K562 (cell line): ENCODE results near the gene OBSCN.

Experiments used
- EZH2 ChIP-seq: IDR thresholded peaks from 2 replicates; pipeline ENCODE4 v1.6.1; 2012; ENCODE audit warnings: low read depth, mild to moderate bottlenecking, inconsistent platforms, low read length, borderline replicate concordance
- POLR2B ChIP-seq: fragments of 450-650 bp; IDR thresholded peaks from 2 replicates; pipeline ENCODE4 v1.6.1; 2018; ENCODE audit warnings: low read depth; ENCODE audit not compliant: partially characterized antibody
- RAD21 ChIP-seq, 2 experiments: fragments of 250-450 bp in 1 of 2; fragments of 450-650 bp in 1 of 2; sonication (Bioruptor Pico) in 1 of 2; formaldehyde crosslinking in 1 of 2; IDR thresholded peaks in 1 of 2; conservative IDR thresholded peaks in 1 of 2; 2 replicates each; pipeline versions ENCODE4 v1.4.0 to v1.8.0; 2020 to 2022; ENCODE audit warnings: mild to moderate bottlenecking in 2 of 2, moderate library complexity in 1 of 2
- ZFP1 ChIP-seq: fragments of 450-650 bp; formaldehyde crosslinking; IDR thresholded peaks from 2 replicates; pipeline ENCODE4 v1.4.0; 2020; ENCODE audit warnings: mild to moderate bottlenecking, mixed read lengths
- TF ChIP-seq, protein P1 (sequence below): fragments of 250-450 bp; sonication (Bioruptor Pico); IDR thresholded peaks from 2 replicates; pipeline ENCODE4 v1.5.0; 2021
- TF ChIP-seq, protein P2 (sequence below): sonication (generic); formaldehyde crosslinking; IDR thresholded peaks from 2 replicates; pipeline ENCODE4 v1.8.1; 2023; ENCODE audit warnings: mild to moderate bottlenecking, missing genetic modification reagents

DNA sequence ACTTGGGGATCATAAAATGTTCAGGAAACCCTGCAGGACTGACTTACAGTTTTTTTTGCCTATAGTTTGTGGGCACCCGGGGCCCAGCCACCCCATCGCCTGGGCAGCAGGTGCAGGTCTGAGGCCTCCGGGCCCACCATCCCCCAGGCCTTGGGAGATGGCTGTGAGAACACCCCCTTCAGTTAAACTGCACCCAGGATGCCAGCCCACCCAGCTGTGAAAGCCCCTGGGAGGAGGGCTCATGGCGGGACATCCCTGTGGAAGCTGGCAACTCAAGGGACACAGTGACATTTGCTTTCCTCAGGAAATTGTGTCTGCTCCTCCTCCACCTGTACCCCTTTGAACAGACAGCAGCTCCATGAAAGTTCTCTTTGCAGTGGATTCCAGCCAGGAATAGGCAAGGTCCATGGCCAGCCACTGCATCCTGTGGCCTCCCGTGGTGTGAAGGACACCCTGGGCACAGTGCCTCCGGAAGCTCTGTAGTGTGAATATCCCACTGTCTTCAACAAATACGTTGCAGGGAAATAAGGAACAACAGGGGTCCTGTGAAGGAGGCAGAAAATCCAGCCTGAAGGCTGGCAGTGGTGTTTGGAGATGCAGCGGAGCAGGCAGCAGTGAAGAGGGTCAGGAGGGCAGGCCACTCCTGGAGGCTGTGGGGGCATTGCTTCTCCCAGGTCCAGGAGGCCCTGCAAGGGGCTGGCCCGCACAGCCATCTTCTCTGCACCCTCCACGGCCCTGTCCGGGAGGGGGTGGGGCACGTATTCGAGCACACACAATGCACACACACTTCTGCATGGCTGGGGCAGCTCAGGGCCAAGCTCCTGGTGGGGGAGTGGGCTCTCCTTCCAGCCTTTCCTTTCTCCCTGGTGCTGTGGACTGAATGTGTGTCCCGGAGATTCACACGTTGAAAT is 2.1 kb upstream of the OBSCN start:
- TF ChIP-seq, protein P1, sequence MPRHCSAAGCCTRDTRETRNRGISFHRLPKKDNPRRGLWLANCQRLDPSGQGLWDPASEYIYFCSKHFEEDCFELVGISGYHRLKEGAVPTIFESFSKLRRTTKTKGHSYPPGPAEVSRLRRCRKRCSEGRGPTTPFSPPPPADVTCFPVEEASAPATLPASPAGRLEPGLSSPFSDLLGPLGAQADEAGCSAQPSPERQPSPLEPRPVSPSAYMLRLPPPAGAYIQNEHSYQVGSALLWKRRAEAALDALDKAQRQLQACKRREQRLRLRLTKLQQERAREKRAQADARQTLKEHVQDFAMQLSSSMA (CRISPR knock-in tag): no peak
- TF ChIP-seq POLR2B: no peak
- TF ChIP-seq, protein P2, sequence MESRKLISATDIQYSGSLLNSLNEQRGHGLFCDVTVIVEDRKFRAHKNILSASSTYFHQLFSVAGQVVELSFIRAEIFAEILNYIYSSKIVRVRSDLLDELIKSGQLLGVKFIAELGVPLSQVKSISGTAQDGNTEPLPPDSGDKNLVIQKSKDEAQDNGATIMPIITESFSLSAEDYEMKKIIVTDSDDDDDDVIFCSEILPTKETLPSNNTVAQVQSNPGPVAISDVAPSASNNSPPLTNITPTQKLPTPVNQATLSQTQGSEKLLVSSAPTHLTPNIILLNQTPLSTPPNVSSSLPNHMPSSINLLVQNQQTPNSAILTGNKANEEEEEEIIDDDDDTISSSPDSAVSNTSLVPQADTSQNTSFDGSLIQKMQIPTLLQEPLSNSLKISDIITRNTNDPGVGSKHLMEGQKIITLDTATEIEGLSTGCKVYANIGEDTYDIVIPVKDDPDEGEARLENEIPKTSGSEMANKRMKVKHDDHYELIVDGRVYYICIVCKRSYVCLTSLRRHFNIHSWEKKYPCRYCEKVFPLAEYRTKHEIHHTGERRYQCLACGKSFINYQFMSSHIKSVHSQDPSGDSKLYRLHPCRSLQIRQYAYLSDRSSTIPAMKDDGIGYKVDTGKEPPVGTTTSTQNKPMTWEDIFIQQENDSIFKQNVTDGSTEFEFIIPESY: no peak
- no peak for TF ChIP-seq ZFP1 (CRISPR knock-in tag)
- no peak for TF ChIP-seq RAD21 (CRISPR knock-in tag; conservative IDR thresholded peaks at IDR 0.05 in 1 of 2, IDR thresholded peaks at IDR 0.05 in 1 of 2)
- no peak for TF ChIP-seq EZH2
